Endothelial cell of umbilical vein (primary cell): ENCODE measurements around the gene NRBF2. TPM values are rescaled to one million over a fixed set of nuclear protein-coding genes. Genes with fewer than 3 reads are reported as not detected.

Experiments used
- BruUV-seq: library from RNA; stranded (reverse); fragments of 400-500 nt; replicated peaks from 2 replicates; lab custom pipeline; 2021; lab: Mats Ljungman, UMichigan
- CTCF ChIA-PET: fragments of 300-600, 350-600 bp; sonication (Branson Sonifier 250); formaldehyde crosslinking; loops from one replicate; lab custom pipeline; 2021; ENCODE audit warnings: antibody characterized with exemption, inconsistent platforms; lab: Charles Lee
- POLR2A ChIA-PET: fragments of 300-600, 350-600 bp; sonication (Branson Sonifier 250); formaldehyde crosslinking; loops from one replicate; lab custom pipeline; 2021; ENCODE audit warnings: antibody characterized with exemption, inconsistent platforms; lab: Charles Lee
- DNase-seq: peaks from one replicate; pipeline ENCODE4 v3.0.0-alpha.2; 2011; ENCODE audit warnings: low read depth, low spot score
- FAIRE-seq: peaks from 2 replicates; lab custom pipeline; 2011; peaks lifted over from hg19 to GRCh38; lab: Jason Lieb, UNC
- H2AFZ ChIP-seq: 2 replicates; pipeline ENCODE4 v1.6.0; 2012; ENCODE audit warnings: low read depth, low read length, control low read depth, inconsistent platforms
- H3K27ac ChIP-seq: 2 replicates; pipeline ENCODE4 v1.5.1; 2011; ENCODE audit warnings: low read depth, mild to moderate bottlenecking, control low read depth, low read length, moderate library complexity; ENCODE audit not compliant: insufficient read depth
- H3K27me3 ChIP-seq, 2 experiments: 2 replicates each; pipeline versions ENCODE4 v1.6.0 to v1.6.1; 2011; ENCODE audit warnings: low read length in 2 of 2, mixed read lengths in 1 of 2; ENCODE audit not compliant: control insufficient read depth in 2 of 2, insufficient read depth in 2 of 2
- H3K36me3 ChIP-seq, 2 experiments: 2 replicates in 1 of 2; 3 replicates in 1 of 2; pipeline ENCODE4 v1.5.1; 2011; ENCODE audit warnings: low read length in 2 of 2, mild to moderate bottlenecking in 1 of 2, moderate library complexity in 1 of 2; ENCODE audit not compliant: control insufficient read depth in 2 of 2, insufficient read depth in 2 of 2; ENCODE audit errors: extremely low read depth in 1 of 2
- H3K4me1 ChIP-seq: 3 replicates; pipeline ENCODE4 v1.5.1; 2011; ENCODE audit warnings: mild to moderate bottlenecking, low read length; ENCODE audit not compliant: control insufficient read depth, insufficient read depth; ENCODE audit errors: extremely low read depth
- H3K4me2 ChIP-seq: 2 replicates; pipeline ENCODE4 v1.6.1; 2011; ENCODE audit warnings: low read length, control low read depth, mixed read lengths; ENCODE audit not compliant: insufficient read depth
- H3K4me3 ChIP-seq, 3 experiments: fragments of 200-600 bp in 1 of 3; sonication (generic), shearing (Covaris generic) in 1 of 3; replicated peaks in 1 of 3; 2 replicates each; pipeline ENCODE4 v1.5.1; 2011 to 2016; ENCODE audit warnings: control low read depth in 3 of 3, low read length in 3 of 3, mild to moderate bottlenecking in 2 of 3, inconsistent platforms in 1 of 3, low read depth in 1 of 3, moderate library complexity in 1 of 3; ENCODE audit not compliant: insufficient read depth in 1 of 3
- H3K79me2 ChIP-seq: 2 replicates; pipeline ENCODE4 v1.6.0; 2012; ENCODE audit warnings: low read length, inconsistent platforms; ENCODE audit not compliant: control insufficient read depth, insufficient read depth
- H3K9ac ChIP-seq: replicated peaks from 2 replicates; pipeline ENCODE3; 2011; ENCODE audit warnings: low read length, control low read depth; ENCODE audit not compliant: insufficient read depth; ENCODE audit errors: extremely low read depth
- H3K9me1 ChIP-seq: replicated peaks from 3 replicates; pipeline ENCODE4 v1.6.0; 2011; ENCODE audit warnings: mild to moderate bottlenecking, low read length; ENCODE audit not compliant: control insufficient read depth, insufficient read depth; ENCODE audit errors: extremely low read depth
- H3K9me3 ChIP-seq: replicated peaks from 2 replicates; pipeline ENCODE4 v1.5.1; 2012; ENCODE audit warnings: low read length, inconsistent platforms; ENCODE audit not compliant: control insufficient read depth, insufficient read depth
- H4K20me1 ChIP-seq: replicated peaks from 2 replicates; pipeline ENCODE3; 2011; ENCODE audit warnings: mild to moderate bottlenecking, low read length; ENCODE audit not compliant: control insufficient read depth, insufficient read depth; ENCODE audit errors: extremely low read depth
- EZH2 ChIP-seq: IDR thresholded peaks from 2 replicates; pipeline ENCODE4 v1.6.1; 2012; ENCODE audit warnings: borderline replicate concordance, low read depth, mild to moderate bottlenecking, moderate library complexity, low read length, inconsistent platforms; ENCODE audit not compliant: severe bottlenecking
- FOS ChIP-seq: IDR thresholded peaks from 2 replicates; pipeline ENCODE4 v1.6.1; 2011; ENCODE audit warnings: mild to moderate bottlenecking, low read length, moderate library complexity, borderline replicate concordance; ENCODE audit not compliant: insufficient read depth
- GATA2 ChIP-seq: IDR thresholded peaks from 2 replicates; pipeline ENCODE4 v1.7.0; 2011; ENCODE audit warnings: low read depth, mild to moderate bottlenecking, moderate library complexity, mixed read lengths, low read length; ENCODE audit not compliant: insufficient read length, insufficient read depth
- JUN ChIP-seq: IDR thresholded peaks from 2 replicates; pipeline ENCODE4 v1.6.1; 2011; ENCODE audit warnings: borderline replicate concordance, low read depth; ENCODE audit not compliant: insufficient read length, insufficient read depth
- MAX ChIP-seq: IDR thresholded peaks from 2 replicates; pipeline ENCODE4 v1.6.1; 2011; ENCODE audit not compliant: insufficient read depth, insufficient read length
- MYC ChIP-seq: IDR thresholded peaks from one replicate; pipeline ENCODE4 v1.6.1; 2011; ENCODE audit warnings: mild to moderate bottlenecking, low read depth, low read length
- POLR2A ChIP-seq: IDR thresholded peaks from 2 replicates; pipeline ENCODE4 v1.6.1; 2012; ENCODE audit warnings: low read depth, mild to moderate bottlenecking, control low read depth, low read length
- POLR2AphosphoS5 ChIP-seq: IDR thresholded peaks from 2 replicates; pipeline ENCODE4 v1.6.1; 2012; ENCODE audit warnings: low read depth, mild to moderate bottlenecking, control low read depth, low read length, moderate library complexity; ENCODE audit not compliant: insufficient read depth
- dilution Hi-C: fragments of 300-500 bp; cut with MboI; formaldehyde crosslinking; loops from one replicate; pipeline ENCODE4 v1.15.0; 2019; ENCODE audit warnings: low sequenced_read_pairs; ENCODE audit not compliant: extremely low pct_ligation_motif_present
- intact Hi-C: fragments of 100-400 bp; cut with micrococcal nuclease; formaldehyde crosslinking; loops from one replicate; pipeline ENCODE4 v1.10.0; 2022
- polyA plus RNA-seq, 4 experiments: library from polyadenylated mRNA; depleted of rRNA in 3 of 4; stranded (reverse) in 3 of 4; unstranded in 1 of 4; fragments of >200 nt; gene quantifications; 2 replicates each; pipeline versions ENCODE4 v1.2.1 to v1.2.3, GENCODE V29; 2011 to 2012; ENCODE audit warnings: missing spikeins in 1 of 4
- total RNA-seq: library from RNA; stranded (reverse); gene quantifications from 2 replicates; pipeline ENCODE4 v1.2.3, GENCODE V29; 2021
- TF ChIP-seq, protein P1 (sequence below), 2 donors: IDR thresholded peaks; 1 replicate in 1 of 2; 2 replicates in 1 of 2; pipeline ENCODE4 v1.5.1; 2011; ENCODE audit warnings: low read length in 2 of 2, mild to moderate bottlenecking in 2 of 2, moderate library complexity in 2 of 2, control low read depth in 1 of 2, inconsistent platforms in 1 of 2, low read depth in 1 of 2; ENCODE audit not compliant: insufficient read depth in 1 of 2; ENCODE audit errors: extremely low read depth in 1 of 2

The NRBF2 gene
- total and polyA plus RNA-seq, 2 donors (not counting 3 experiments of a cell fraction or from before 2014, with no cell fraction given), result 7.6 to 17.7 TPM

- H3K27me3 ChIP-seq, result no peaks in the 10 kb centered on the region
- H3K4me3 ChIP-seq, result no peak overlapping the region
- no peak overlapping the region for H3K27ac ChIP-seq
- H3K36me3 ChIP-seq, result peaks cover 5 to 44% of the 10 kb centered on the region in 2 experiments
- H3K4me1 ChIP-seq, result no peaks in the 10 kb centered on the region
- no peaks in the 10 kb centered on the region for H3K9me3 ChIP-seq
- CTCF ChIA-PET, result interaction anchor here (1.8 to 2.9 kb wide), 2 partner anchors 9 to 545 kb away, joined by 8 to 12 read pairs; no protein-coding TSS in a partner anchor
- no peak overlapping the region for H3K4me2 ChIP-seq
- FAIRE-seq (no peak), DNase-seq (no peak)
- no peak overlapping the region for H3K9ac ChIP-seq
- no peaks in the 10 kb centered on the region for H3K9me1 ChIP-seq
- intact Hi-C loops, result no loop called here
- H4K20me1 ChIP-seq, result no peaks in the 10 kb centered on the region
- dilution Hi-C loops, result no loop called here
- BruUV-seq, result no TSS peak
- TF ChIP-seq JUN, result no peak
- no peak for TF ChIP-seq POLR2AphosphoS5
- no peak for TF ChIP-seq MYC
- TF ChIP-seq EZH2, result no peak
- TF ChIP-seq POLR2A, result no peak
- no peak for TF ChIP-seq GATA2
- no peak for TF ChIP-seq MAX
- TF ChIP-seq, protein P1, sequence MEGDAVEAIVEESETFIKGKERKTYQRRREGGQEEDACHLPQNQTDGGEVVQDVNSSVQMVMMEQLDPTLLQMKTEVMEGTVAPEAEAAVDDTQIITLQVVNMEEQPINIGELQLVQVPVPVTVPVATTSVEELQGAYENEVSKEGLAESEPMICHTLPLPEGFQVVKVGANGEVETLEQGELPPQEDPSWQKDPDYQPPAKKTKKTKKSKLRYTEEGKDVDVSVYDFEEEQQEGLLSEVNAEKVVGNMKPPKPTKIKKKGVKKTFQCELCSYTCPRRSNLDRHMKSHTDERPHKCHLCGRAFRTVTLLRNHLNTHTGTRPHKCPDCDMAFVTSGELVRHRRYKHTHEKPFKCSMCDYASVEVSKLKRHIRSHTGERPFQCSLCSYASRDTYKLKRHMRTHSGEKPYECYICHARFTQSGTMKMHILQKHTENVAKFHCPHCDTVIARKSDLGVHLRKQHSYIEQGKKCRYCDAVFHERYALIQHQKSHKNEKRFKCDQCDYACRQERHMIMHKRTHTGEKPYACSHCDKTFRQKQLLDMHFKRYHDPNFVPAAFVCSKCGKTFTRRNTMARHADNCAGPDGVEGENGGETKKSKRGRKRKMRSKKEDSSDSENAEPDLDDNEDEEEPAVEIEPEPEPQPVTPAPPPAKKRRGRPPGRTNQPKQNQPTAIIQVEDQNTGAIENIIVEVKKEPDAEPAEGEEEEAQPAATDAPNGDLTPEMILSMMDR (IDR thresholded peaks at IDR 0.05; ENCODE audit: extremely low read depth in 1 of 2, insufficient read depth in 1 of 2, low read depth in 1 of 2, low read length in 2 of 2), result no peak
- TF ChIP-seq FOS, result no peak
- no peak overlapping the region for H2AFZ ChIP-seq
- peaks cover 1% of the 10 kb centered on the region for H3K79me2 ChIP-seq
- POLR2A ChIA-PET, result no interaction called here
Measured at GRCh38 chr10:63175534-63175933, 42.4 kb downstream of the NRBF2 start.
